Measurements from ENCODE around the gene MAGEB3.
"Not testable (repeated sequence)": the region's sequence is repeated elsewhere in the genome, so short reads cannot be mapped to it uniquely, and the experiment has no call there.

Gene MAGEB3, protein sequence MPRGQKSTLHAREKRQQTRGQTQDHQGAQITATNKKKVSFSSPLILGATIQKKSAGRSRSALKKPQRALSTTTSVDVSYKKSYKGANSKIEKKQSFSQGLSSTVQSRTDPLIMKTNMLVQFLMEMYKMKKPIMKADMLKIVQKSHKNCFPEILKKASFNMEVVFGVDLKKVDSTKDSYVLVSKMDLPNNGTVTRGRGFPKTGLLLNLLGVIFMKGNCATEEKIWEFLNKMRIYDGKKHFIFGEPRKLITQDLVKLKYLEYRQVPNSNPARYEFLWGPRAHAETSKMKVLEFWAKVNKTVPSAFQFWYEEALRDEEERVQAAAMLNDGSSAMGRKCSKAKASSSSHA

DNA sequence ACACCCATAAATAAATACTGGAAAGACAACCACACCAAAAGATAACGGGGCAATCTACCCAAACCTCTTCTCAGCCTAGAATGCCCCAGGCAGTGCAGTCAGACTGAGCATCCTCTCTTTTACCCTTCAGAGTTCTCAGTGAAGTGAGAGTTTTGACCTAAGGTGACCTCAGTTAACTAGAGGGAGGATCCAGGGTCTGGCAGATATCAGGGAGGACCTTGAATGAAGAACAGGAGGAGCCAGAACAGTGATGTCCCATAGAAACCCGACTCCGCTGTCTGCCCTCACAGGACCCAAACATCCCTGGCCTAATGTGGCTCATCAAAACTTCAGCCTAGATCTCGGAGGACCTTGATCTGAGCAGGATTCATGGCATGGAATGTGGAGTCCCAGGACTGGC is at the start of gene MAGEB3:
Gene MAGEB3, plus strand, starts transcription at position 263 of the 400 bp plus-strand sequence. CDS start 5,268 bp downstream, outside the sequence.
- Histone ChIP-seq H3K4me3 (no peak within 1 kb of the TSS), H3K27ac (no peak within 1 kb of the TSS)

DNA sequence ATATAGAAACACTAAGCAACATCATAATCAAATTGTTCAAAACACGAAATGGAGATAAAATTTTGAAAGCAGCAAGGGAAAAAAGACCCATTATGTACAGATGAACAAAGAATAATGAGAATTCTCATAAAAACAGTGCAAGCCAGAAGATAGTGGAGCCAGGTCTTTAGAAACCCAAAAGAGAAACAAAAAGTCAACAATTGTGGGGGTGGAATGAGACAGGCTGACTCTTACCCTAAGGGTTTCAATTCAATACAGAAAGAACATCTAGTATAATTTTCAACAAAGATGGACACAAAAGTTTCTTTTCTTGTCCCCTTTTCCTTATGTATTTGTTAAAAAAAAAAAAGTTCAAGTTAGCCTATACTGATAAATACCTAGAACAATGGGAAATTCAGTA is 49.1 kb upstream of the MAGEB3 start:
- Histone ChIP-seq H3K4me3 (no peak overlapping the region), H3K27ac (no peak overlapping the region)

DNA sequence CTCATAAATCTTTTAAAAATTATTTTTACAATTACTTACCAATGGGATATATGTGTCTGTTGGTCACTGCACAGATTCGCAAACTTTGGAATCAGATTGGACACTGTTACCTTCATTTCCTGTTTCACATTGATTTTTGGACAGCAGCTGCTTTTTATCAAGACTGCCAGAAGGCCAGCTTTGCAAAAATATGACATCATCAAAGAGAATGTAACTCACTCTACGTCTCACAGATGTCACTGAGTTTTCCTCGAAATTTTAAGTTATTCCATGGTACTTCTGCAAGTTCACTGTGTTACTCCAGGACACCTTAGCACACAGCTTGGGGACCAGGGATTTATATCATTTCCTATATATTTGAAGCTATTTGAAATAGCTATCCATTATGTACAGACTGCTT is 46.9 kb upstream of the MAGEB3 start:
- no peak overlapping the region for H3K4me3 ChIP-seq
- H3K27ac ChIP-seq, result no peak overlapping the region

DNA sequence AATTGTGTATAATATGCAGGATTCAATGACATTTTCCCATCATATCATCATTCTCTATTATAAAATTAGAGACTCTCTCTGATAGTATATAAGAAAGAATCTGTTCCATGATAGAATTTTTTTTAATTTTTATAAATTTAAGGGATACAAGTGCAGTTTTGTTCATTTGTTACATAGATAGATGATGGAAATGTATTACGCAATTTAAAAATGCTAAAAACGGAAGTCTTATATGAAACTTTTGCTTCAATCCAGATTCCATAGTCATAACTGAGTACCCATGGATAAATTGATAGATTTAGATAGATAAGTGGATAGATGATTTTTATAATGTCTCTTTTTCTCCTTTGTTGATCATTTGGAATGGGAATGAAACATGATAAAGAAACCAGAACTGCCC is 40.0 kb upstream of the MAGEB3 start:
- H3K4me3 ChIP-seq, result no peak overlapping the region
- no peak overlapping the region for H3K27ac ChIP-seq

DNA sequence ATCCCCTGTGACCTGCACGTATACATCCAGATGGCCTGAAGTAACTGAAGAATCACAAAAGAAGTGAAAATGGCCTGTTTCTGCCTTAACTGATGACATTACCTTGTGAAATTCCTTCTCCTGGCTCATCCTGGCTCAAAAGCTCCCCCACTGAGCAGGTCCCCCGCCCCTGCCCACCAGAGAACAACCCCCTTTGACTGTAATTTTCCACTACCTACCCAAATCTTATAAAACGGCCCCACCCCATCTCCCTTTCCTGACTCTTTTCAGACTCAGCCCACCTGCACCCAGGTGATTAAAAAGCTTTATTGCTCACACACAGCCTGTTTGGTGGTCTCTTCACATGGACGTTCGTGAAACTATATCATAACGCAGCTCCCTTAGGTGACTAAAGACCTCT is 36.5 kb upstream of the MAGEB3 start:
- H3K4me3 ChIP-seq, H3K27ac ChIP-seq: not testable (repeated sequence)

DNA sequence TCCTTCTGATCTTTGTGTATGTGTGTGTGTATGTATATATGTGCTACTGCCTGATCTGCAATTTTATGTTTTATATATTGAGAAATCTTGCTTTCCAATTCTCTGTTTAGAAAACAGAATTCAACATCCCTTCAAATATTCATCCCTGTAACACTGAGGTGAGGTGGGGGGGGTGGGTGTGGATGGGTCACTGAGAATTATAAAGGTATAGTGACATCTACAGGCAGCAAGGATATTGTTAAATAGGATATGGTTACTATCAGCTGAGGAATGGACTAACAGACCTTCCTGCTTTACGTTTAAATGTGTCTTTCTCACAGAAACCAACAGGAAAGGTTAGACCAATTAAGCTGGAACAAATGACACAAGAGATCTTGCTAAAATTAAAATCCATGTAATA is 34.1 kb upstream of the MAGEB3 start:
- no peak overlapping the region for H3K27ac ChIP-seq
- no peak overlapping the region for H3K4me3 ChIP-seq

DNA sequence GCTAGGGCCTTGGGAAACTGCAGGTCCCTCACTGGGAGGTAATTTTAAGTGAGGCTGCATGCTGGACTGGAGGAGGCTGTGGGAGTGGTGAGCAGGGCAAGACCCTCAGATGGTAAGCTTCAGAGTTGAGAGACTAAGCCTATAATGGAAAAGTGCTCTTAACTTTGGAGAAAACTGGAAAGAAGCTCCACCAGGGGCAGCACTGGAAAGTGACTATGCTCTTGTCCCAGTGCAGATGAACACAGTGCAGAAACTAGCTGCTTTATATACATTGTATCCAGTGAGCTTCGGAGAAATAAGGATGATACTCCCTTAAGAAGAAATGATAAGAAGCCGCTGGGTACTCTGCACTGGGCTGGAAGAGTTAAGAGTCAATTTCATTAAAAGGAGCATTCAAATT is 18.3 kb upstream of the MAGEB3 start:
- Histone ChIP-seq H3K4me3 (no peak overlapping the region), H3K27ac (no peak overlapping the region)

DNA sequence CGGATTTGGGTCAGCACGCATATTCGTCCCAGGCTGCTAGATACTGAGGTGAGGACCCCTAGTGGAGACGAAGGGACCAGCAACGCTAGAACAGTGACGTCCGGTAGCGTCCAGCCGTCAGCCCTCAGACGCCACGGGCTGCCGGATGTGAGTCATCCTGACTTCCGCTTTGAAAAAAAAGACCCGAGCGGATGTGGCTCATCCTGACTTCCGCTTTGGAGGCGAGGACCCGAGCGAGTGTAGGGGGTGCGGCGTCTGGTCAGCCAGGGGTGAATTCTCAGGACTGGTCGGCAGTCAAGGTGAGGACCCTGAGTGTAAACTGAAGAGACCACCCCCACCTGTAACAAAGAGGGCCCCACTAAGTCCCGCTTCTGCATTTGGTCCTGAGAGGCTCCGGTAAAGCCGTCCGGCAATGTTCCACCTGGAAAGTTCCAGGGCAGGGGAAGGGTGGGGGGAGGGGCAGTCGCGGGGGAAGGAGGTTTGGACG is 15.1 kb upstream of the MAGEB3 start, which contains the start of gene MAGEB2:
Gene MAGEB2, plus strand, starts transcription at position 207 of the 487 bp plus-strand sequence. CDS start 3,018 bp downstream, outside the sequence.
- Histone ChIP-seq H3K4me3 (no peak within 1 kb of the TSS), H3K27ac (no peak within 1 kb of the TSS)

DNA sequence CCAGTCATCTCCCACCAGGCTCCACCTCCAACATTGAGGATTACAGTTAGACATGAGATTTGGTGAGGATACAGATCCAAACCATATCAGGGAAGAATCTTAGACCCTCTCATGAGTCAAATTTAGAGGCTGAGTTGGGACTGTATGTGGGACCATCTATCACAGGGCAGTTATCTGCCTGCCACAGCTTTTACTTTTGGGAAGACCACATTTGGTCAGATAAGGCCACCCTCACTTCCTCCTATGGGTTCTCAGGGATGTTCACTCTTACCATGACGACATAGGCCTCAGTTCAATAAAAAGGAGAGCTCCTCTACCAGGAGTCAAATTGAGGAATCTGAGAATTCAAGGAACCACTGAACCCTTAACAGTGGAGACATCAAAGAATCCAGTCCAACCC is 13.0 kb upstream of the MAGEB3 start:
- H3K4me3 ChIP-seq, result no peak overlapping the region
- no peak overlapping the region for H3K27ac ChIP-seq

DNA sequence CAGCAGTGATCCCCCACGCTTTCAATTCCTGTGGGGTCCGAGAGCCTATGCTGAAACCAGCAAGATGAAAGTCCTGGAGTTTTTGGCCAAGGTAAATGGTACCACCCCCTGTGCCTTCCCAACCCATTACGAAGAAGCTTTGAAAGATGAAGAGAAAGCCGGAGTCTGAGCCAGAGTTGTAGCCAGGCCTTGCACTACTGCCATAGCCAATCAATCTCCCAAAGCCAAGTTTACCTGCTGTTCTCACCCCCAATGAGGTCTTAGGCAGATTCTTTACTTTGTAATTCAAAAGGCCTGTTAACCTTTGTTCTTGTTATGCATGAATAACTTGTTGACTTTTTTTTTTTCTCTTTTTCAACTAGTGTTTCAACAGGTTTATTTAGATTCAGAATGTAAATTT is 11.1 kb upstream of the MAGEB3 start:
- Histone ChIP-seq H3K27ac (no peak overlapping the region), H3K4me3 (no peak overlapping the region)

DNA sequence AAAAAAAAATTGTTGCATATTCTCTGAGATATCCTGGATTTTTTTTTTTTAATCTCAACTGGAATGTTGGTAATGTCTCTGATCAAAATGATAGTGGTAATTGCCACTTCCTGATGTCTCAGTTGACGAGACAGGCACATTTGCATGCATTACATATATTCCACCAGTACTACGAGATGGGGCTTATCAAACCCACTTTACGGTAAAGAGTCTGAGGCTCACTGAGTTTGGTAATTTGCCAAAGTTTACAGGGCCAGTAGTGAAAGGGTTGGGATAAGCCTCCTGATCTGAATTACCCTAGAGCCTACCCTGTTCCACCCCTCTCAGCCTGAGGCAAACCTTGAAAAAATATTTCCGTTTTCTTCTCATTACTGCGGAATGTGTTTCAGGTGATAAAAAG is 9.8 kb upstream of the MAGEB3 start:
- no peak overlapping the region for H3K27ac ChIP-seq
- no peak overlapping the region for H3K4me3 ChIP-seq

DNA sequence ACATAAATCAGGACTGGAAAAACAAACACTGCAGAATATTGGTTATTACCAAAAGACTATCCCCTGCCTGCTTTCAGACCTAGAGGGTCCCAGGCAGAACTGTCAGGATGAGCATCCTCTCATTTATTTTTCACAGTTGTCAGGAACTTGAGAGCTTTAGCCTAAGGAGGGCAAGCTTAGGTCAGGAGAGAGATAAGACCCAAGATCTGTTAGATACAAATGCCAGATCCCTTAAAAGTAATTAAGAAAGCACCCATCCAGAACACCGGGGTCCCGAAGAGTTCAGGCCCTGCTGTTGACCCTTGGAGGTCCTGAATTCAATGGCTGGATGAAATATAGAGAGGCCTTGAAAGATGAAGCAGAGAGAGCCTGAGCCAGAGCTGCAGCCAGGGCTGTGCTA is 5.9 kb upstream of the MAGEB3 start:
- Histone ChIP-seq H3K27ac (no peak overlapping the region), H3K4me3 (no peak overlapping the region)

DNA sequence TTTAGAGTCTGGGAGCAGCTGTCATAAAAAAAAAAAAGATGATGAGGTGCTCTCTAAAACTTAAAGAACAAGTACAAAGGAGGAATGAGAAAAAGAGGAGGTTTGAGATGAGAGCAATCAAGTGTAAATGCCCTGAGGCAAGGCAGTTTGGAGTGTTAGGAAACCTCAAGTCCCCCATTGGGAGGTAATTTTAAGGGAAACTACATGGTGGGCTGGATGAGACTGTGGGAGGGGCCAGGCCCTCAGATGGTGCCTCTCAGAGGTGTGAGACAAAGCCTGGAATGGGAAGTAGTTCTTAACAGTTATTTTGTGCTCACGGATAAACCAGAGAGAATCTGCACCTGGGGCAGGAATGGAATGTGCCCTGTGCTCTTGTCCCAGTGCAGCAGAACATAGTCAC is 1.9 kb upstream of the MAGEB3 start:
- Histone ChIP-seq H3K27ac (no peak overlapping the region), H3K4me3 (no peak overlapping the region)

DNA sequence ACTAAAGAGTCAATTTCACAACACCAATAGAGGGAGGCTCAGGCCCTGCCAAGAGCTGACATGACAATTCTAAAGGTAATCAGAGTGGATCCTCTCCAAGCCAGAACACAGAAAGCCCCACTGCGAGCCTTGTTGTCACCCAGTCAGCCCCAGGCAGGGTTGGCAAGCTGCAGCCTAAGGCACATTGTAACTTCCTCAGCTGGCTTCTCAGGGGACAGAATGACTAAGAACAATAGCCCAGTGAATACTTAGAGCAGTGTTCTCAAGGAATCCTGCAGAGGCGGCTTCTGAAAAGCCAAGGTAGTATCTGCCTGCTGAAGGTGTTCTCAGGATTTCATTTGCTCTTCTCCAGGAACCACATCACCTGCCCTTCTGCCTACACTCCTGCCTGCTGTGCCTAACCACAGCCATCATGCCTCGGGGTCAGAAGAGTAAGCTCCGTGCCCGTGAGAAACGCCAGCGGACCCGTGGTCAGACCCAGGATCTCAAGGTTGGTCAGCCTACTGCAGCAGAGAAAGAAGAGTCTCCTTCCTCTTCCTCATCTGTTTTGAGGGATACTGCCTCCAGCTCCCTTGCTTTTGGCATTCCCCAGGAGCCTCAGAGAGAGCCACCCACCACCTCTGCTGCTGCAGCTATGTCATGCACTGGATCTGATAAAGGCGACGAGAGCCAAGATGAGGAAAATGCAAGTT is 11.4 kb downstream of the MAGEB3 start, which contains the start of gene MAGEB4:
Gene MAGEB4, plus strand, starts transcription at position 277 of the 692 bp plus-strand sequence. Its CDS starts 136 bp downstream, at position 413.
- H3K4me3 ChIP-seq, result no peak within 1 kb of the TSS
- H3K27ac ChIP-seq, result no peak within 1 kb of the TSS

DNA sequence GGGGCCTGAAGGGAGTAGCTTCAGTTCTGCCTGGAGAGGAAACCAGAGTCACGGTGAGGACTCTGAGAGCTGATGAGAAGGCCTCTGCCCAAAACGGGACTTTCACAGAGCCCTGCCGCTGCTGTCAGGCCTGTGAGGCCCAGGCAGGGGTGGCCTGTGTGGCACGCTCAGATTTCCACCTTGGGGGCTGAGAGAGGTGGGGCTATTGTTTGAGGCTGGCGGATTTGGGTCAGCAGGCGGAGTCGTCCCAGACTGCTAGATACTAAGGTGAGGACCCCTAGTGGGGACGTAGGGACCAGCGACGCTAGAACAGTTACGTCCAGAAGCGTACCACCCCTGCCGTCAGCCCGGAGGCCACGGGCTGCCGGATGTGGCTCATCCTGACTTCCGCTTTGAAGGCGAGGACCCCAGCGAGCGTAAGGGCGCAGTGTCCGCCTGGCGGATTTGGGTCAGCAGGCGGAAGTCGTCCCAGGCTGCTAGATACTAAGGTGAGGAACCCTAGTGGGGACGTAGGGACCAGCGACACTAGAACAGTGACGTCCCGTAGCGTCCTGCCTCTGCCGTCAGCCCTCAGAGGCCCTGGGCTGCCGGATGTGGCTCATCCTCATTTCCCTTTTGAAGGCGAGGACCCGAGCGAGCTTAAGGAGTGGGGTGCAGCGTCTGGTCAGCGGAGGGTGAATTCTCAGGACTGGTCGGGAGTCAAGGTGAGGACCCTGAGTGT is 16.5 kb downstream of the MAGEB3 start, which contains the start of gene MAGEB1:
Gene MAGEB1, plus strand, starts transcription at position 378 of the 721 bp plus-strand sequence. CDS start 3,348 bp downstream, outside the sequence.
- Histone ChIP-seq H3K4me3 (no peak within 1 kb of the TSS), H3K27ac (no peak within 1 kb of the TSS)

DNA sequence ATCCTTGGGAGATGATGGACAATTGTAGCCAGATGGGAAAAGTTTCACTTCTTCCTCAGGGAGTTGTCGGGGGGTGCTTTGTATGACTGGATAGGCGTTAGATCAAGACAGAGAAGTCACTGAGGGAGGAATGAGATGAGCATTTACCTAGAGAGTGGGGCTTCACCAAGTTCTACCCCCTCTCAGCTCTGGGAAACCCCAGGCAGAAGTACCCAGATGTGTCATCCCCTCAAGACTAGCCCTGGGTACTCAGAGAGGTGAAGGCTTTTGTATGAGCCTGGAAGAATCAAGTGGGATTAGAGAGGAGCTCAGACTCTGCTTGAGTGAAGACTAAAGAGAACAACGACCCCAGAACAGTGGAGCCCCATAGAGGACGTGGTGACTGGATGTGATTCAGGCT is 18.4 kb downstream of the MAGEB3 start:
- H3K4me3 ChIP-seq, result no peak overlapping the region
- no peak overlapping the region for H3K27ac ChIP-seq

DNA sequence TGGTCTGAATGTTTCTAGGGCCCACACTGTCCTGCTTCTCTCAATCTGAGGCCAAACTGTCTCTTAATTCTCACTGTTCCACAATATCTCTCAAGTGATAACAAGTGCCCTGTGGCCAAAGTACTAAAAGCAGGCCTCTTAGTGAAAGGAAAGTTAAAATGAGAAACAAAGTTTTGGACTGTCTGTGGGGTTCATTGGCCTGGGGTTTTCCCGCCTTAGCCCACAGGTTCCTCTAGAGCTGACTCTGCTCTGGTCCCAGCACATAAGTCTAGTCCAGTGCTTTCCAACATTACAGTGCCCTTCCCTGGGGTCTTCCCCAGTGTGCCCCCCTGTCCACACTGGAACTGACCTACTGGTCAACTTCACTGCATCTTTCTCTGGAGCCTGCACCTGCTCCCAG is 22.8 kb downstream of the MAGEB3 start:
- H3K27ac ChIP-seq, result no peak overlapping the region
- H3K4me3 ChIP-seq, result no peak overlapping the region

DNA sequence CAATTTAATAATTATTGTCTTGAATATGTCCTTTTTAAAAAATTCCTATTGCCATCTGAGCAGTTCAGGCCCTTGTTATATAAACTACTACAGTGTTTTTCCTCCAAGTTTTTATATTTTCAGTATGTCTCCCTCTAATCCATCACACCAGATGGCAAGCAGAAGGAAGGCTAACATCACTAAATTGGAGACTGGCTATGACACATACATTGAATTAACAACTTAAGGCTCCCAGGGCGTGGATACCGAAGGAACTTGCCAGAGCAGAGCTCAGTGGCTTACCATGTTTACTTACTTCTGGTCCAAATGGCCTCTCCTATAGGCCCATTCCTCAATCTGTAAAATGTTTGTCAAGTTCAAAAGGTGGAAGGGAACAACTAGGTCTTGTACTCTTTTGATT is 29.5 kb downstream of the MAGEB3 start:
- H3K4me3 ChIP-seq, result no peak overlapping the region
- no peak overlapping the region for H3K27ac ChIP-seq

DNA sequence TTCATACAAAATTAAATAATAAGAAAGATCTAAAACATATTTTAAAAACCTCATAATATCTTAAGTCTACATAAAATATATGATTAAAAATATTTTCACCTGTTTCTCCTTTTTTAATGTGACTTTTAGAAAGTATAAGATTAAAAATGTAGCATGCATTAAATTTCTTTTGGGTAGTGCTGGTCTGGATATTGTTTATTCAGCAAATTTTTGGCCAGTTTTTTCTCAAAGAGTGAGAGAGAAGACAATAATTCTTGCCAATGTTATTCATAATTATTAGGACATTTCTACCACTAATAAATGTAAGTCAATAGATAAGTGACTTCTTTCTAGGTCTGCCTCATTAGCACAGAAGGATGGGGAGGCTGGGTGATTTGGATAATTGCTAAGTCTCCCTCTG is 30.6 kb downstream of the MAGEB3 start:
- H3K27ac ChIP-seq, result no peak overlapping the region
- H3K4me3 ChIP-seq, result no peak overlapping the region

DNA sequence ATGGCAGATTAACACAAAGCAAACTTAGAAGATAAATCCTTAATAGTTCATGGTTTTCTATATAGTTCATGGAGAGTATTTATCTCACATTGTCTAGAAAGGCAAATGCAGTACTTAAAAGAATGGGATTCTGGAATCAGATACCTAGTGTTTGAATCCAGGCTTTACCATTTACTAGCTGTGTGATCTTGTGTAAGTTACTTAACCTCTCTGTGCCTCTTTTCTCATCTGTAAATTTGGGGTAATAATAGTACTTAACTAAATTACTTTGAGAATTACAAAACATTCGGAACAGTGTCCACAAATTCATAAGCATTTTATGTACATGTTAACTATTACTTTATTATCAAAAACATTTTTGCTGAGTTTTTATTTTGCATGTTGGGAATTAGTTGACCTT is 32.3 kb downstream of the MAGEB3 start:
- Histone ChIP-seq H3K4me3 (no peak overlapping the region), H3K27ac (no peak overlapping the region)
